Erythroblast (primary cell): ENCODE data around the gene PARP11.

Experiments used
- GATA1 ChIP-seq: IDR thresholded peaks from 2 replicates; pipeline ENCODE4 v1.6.1; 2011; ENCODE audit warnings: low read depth, mild to moderate bottlenecking, control low read depth, low read length, moderate library complexity
- POLR2A ChIP-seq: IDR thresholded peaks from 2 replicates; pipeline ENCODE4 v1.6.1; 2011; ENCODE audit warnings: mild to moderate bottlenecking, low read length

DNA sequence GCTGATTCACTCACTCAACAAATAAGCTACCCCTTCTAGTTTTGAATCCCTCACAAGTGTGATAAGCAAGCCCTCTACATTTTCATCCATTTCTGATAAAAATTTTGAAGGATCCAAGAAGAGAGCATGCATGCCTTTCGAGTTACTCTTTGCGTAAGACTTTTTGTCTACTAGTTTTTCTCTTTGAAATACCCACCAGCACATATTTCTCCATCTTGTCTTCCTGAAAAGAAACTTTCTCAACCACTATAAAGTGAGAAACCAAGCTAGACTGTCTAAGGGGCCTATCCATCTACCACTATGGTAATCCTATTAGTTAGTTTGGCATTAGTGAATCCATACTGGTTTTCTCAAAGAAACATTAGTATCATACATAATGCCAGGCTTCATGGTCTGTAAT is 56.9 kb downstream of the PARP11 start:
- TF ChIP-seq POLR2A (no peak), GATA1 (no peak)
